Measurements from ENCODE around the gene NEK11. TPM values are rescaled to one million over a fixed set of nuclear protein-coding genes. Genes with fewer than 3 reads are reported as not detected.

The NEK11 gene
- total and polyA plus RNA-seq, 2 donors (not counting 3 experiments of a cell fraction or from before 2014, with no cell fraction given), result 1.7 to 4.3 TPM

DNA sequence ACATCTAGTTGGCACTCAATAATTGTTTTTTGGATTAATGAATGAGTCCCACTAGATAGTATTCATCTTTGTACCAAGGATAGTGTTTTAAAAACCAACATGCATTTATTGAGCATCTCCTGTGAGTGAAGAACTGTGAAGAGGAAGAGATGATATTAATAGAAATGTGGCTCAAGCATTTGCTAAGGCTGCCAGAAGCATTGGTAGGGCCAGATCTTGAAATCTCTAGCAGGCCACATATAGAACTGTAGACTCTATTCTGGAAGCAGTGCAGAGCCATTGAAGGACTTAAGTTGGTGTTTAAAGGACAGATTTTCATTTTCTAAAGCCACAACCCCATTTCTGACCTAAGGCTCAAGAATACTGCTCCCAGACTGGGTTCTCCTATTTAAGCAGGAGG, 99.0 kb downstream of the NEK11 start:
- ChIA-PET POLR2A (no interaction called here), CTCF (interaction anchor here (1.0 kb wide), 1 partner anchor 11 kb away, joined by 3 read pairs; no protein-coding TSS in a partner anchor)
- Histone ChIP-seq H3K9me1 (replicated peaks; ENCODE audit: control insufficient read depth, extremely low read depth, insufficient read depth, low read length) (no peaks in the 10 kb centered on the region), H3K9me3 (replicated peaks; ENCODE audit: control insufficient read depth, insufficient read depth, low read length) (no peaks in the 10 kb centered on the region), H3K4me2 (ENCODE audit: insufficient read depth, low read length) (no peak overlapping the region), H4K20me1 (replicated peaks; ENCODE audit: control insufficient read depth, extremely low read depth, insufficient read depth, low read length) (no peaks in the 10 kb centered on the region), H3K36me3 (ENCODE audit: control insufficient read depth in 2 of 2, extremely low read depth in 1 of 2, insufficient read depth in 2 of 2, low read length in 2 of 2) (no peaks in the 10 kb centered on the region), H3K27me3 (ENCODE audit: control insufficient read depth in 2 of 2, insufficient read depth in 2 of 2, low read length in 2 of 2) (no peaks in the 10 kb centered on the region), H3K4me1 (ENCODE audit: control insufficient read depth, extremely low read depth, insufficient read depth, low read length) (no peaks in the 10 kb centered on the region), H3K4me3 (replicated peaks in 1 of 3; ENCODE audit: insufficient read depth in 1 of 3, low read depth in 1 of 3, low read length in 3 of 3) (no peak overlapping the region), H3K79me2 (ENCODE audit: control insufficient read depth, insufficient read depth, low read length) (no peaks in the 10 kb centered on the region), H3K9ac (replicated peaks; ENCODE audit: extremely low read depth, insufficient read depth, low read length) (no peak overlapping the region), H2AFZ (ENCODE audit: low read depth, low read length) (no peak overlapping the region), H3K27ac (ENCODE audit: insufficient read depth, low read depth, low read length) (no peak overlapping the region)
- dilution Hi-C loops (cut with MboI; ENCODE audit: extremely low pct_ligation_motif_present, low sequenced_read_pairs), result no loop called here
- BruUV-seq (replicated peaks), result no TSS peak
- no peak for TF ChIP-seq GATA2 (IDR thresholded peaks at IDR 0.05; ENCODE audit: insufficient read depth, insufficient read length, low read depth, low read length)
- TF ChIP-seq, protein P1, sequence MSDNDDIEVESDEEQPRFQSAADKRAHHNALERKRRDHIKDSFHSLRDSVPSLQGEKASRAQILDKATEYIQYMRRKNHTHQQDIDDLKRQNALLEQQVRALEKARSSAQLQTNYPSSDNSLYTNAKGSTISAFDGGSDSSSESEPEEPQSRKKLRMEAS (IDR thresholded peaks at IDR 0.05; ENCODE audit: insufficient read depth, insufficient read length), result no peak
- TF ChIP-seq, protein P2, sequence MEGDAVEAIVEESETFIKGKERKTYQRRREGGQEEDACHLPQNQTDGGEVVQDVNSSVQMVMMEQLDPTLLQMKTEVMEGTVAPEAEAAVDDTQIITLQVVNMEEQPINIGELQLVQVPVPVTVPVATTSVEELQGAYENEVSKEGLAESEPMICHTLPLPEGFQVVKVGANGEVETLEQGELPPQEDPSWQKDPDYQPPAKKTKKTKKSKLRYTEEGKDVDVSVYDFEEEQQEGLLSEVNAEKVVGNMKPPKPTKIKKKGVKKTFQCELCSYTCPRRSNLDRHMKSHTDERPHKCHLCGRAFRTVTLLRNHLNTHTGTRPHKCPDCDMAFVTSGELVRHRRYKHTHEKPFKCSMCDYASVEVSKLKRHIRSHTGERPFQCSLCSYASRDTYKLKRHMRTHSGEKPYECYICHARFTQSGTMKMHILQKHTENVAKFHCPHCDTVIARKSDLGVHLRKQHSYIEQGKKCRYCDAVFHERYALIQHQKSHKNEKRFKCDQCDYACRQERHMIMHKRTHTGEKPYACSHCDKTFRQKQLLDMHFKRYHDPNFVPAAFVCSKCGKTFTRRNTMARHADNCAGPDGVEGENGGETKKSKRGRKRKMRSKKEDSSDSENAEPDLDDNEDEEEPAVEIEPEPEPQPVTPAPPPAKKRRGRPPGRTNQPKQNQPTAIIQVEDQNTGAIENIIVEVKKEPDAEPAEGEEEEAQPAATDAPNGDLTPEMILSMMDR (IDR thresholded peaks at IDR 0.05; ENCODE audit: extremely low read depth in 1 of 2, insufficient read depth in 1 of 2, low read depth in 1 of 2, low read length in 2 of 2), result no peak
- no peak for TF ChIP-seq FOS (IDR thresholded peaks at IDR 0.05; ENCODE audit: borderline replicate concordance, insufficient read depth, low read length)
- no peak for TF ChIP-seq POLR2A (IDR thresholded peaks at IDR 0.05; ENCODE audit: low read depth, low read length)
- no peak for TF ChIP-seq POLR2AphosphoS5 (IDR thresholded peaks at IDR 0.05; ENCODE audit: insufficient read depth, low read depth, low read length)
- no peak for TF ChIP-seq JUN (IDR thresholded peaks at IDR 0.05; ENCODE audit: borderline replicate concordance, insufficient read depth, insufficient read length, low read depth)
- no peak for TF ChIP-seq EZH2 (IDR thresholded peaks at IDR 0.05; ENCODE audit: borderline replicate concordance, low read depth, low read length, severe bottlenecking)
- no peak for TF ChIP-seq MYC (IDR thresholded peaks at IDR 0.05; ENCODE audit: low read depth, low read length)
- intact Hi-C loops (cut with micrococcal nuclease), result no loop called here
- FAIRE-seq, result no peak
- DNase-seq (ENCODE audit: low read depth, low spot score), result no peak
